HG03039 (cell line): ENCODE results near the gene GTSE1.

Experiments
- ATAC-seq: cut with Tn5 transposase; IDR thresholded peaks from one replicate; pipeline ENCODE4 v1.9.1; 2021; ENCODE audit warnings: mild to moderate bottlenecking, moderate library complexity; ENCODE audit not compliant: unreplicated experiment

GTSE1 gene

GRCh38 chr22:46273432-46274148, 23.1 kb upstream of the GTSE1 start:
- ATAC-seq: no peak

- no peak for ATAC-seq
Measured at GRCh38 chr22:46274381-46274780, 22.3 kb upstream of the GTSE1 start.

GRCh38 chr22:46275455-46276122, 21.1 kb upstream of the GTSE1 start:
- no peak for ATAC-seq

- no peak for ATAC-seq
Measured at GRCh38 chr22:46276563-46276962, 20.1 kb upstream of the GTSE1 start.

- no peak for ATAC-seq
Measured at GRCh38 chr22:46278656-46279645, 17.7 kb upstream of the GTSE1 start.

GRCh38 chr22:46280063-46280817, 16.4 kb upstream of the GTSE1 start:
- ATAC-seq: no peak

GRCh38 chr22:46280999-46281623, 15.6 kb upstream of the GTSE1 start:
- no peak for ATAC-seq

- ATAC-seq: no peak
Measured at GRCh38 chr22:46281866-46282678, 14.6 kb upstream of the GTSE1 start.

GRCh38 chr22:46286006-46286405, 10.7 kb upstream of the GTSE1 start:
- no peak for ATAC-seq

- no peak for ATAC-seq
Measured at GRCh38 chr22:46286941-46287872, 9.5 kb upstream of the GTSE1 start.

- no peak for ATAC-seq
Measured at GRCh38 chr22:46287873-46288751, 8.6 kb upstream of the GTSE1 start.

- no peak for ATAC-seq
Measured at GRCh38 chr22:46288846-46289243, 7.8 kb upstream of the GTSE1 start.

- no peak for ATAC-seq
Measured at GRCh38 chr22:46289244-46289891, 7.3 kb upstream of the GTSE1 start.

GRCh38 chr22:46290121-46290842, 6.4 kb upstream of the GTSE1 start:
- ATAC-seq: no peak

GRCh38 chr22:46290843-46291785, 5.6 kb upstream of the GTSE1 start:
- no peak for ATAC-seq
